HG03066 (cell line): ENCODE data around the gene SMTNL2.
"Not testable (repeated sequence)": the region's sequence is repeated elsewhere in the genome, so short reads cannot be mapped to it uniquely, and the experiment has no call there.

Experiments
- ATAC-seq: cut with Tn5 transposase; IDR thresholded peaks from one replicate; pipeline ENCODE4 v1.9.1; 2021; ENCODE audit warnings: low read depth; ENCODE audit not compliant: unreplicated experiment

The SMTNL2 gene

DNA sequence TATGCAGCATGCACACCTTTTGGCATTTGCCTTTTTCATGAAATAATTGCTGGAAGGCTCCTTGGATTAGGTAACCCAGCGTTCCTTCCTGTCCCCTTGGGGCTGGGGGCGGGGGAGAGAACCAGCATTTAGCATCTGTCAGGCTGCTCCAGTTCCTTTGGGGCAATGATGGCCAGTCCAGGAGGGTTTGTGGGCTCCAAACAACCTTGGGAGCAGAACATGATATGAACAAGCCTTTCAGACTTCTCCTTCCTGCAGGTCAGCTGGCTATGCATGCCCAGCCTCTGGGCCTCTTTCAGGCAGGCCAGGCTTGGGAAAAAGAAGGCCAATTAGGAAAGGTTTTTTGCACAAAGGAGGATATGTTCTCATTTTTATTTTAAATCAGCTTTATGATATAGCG lies 1.1 kb upstream of the SMTNL2 start:
- no peak for ATAC-seq

DNA sequence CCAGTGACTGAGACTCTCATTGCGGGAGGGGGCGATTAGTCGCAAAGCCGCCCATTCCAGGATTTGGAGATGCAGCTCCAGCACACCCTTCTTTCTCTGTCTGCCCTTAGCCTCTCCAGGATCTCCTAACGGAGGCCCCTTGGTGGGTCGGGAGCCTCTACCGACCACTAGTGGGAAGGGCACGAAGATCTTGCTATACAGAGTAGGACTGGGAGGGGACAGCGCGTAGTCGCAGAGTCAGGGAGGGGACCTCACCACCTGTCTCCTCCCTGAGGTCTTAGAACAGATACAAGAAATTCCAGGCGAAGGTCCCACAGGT lies 588 bp upstream of the SMTNL2 start:
- ATAC-seq: no peak

DNA sequence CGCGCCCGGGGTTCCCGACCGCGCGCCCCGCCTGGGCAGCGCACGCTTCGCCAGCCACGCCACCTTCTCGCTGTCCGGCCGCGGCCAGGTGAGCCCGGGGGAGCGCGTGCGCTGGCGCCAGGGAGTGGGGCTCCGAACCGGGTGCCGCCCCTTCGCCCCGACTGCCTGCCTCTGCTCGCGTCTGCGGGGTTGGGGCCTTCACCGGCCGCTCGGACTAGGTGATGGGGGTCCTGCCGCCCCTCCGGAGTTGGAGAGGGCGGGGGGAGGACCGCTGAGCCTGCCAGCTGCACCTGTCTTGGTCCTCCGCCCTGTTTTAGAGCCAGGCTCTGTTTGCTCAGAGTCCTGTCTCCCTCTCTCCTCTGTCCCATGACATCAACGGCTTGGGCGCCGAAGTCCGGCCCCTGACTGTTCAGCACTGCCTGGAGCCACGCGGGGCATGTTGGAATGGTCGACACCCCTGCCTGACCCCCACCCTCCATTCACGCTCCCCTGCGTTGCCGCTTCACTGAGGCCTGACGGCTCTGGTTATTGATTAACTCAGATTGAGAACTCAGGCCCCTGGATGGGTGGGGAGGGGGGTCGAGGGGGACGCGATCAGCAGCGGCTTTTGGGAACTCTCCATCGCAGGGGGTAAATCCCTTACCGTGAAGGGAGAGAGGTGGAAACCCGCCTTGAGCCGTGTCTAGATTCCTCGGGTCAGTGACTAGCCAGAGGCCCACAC lies 748 bp downstream of the SMTNL2 start:
- ATAC-seq: no peak

DNA sequence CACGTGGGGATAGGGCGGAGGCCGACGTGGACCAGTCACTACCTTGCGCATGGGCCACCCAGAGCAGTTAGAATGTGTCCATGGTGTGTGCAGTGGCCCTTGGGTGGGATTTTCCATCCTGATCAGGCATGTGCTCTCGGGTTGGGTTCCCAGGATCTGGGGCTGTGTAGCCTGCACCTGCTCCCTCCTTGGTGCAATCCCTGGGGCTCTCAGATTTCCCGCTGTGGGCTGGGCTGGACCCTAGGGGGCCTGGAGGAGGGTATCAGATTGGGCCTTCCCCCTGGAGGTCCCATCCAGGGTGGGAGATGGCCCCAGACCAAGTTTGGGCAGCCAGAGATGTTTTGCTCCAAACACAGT lies 1.3 kb downstream of the SMTNL2 start:
- no peak for ATAC-seq

DNA sequence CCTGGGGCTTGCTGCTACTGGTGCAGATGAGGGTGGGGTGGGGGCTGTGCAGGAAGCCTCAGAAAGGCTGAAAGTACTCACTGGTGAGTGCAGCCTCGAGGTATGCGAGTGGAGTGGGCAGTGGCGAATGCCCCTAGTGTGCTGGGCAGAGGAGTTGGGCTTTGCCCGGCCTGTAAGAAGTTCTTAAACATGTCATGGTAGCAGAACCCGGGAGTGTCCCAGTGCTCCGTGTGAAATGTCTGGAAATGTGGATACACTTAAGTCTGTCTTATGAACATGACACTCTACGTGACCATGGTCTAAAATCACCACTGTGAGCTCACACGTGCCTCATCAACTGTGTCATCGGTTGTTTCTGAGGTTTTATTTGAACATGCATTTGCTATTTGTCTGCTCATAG lies 1.7 kb downstream of the SMTNL2 start:
- ATAC-seq: no peak

DNA sequence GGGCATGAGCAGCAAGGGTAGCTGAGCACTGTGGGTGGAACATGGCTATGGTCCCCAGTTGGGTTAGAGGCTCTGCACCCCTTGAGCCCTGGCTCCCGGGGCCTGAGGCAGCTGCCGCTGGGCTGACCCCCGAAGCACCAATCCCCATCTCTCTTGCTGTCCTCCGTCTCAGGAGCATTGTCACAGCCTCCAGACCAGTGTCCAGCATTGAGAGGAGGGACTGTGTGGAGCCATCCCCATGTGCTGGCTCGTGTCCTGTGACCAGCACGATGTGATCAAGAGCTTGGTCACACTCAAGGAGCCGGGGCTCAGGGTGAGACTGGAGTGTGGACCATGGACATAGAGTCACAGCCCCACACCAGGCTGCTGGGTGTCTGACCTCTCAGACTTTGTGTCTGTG lies 2.9 kb downstream of the SMTNL2 start:
- ATAC-seq: no peak

DNA sequence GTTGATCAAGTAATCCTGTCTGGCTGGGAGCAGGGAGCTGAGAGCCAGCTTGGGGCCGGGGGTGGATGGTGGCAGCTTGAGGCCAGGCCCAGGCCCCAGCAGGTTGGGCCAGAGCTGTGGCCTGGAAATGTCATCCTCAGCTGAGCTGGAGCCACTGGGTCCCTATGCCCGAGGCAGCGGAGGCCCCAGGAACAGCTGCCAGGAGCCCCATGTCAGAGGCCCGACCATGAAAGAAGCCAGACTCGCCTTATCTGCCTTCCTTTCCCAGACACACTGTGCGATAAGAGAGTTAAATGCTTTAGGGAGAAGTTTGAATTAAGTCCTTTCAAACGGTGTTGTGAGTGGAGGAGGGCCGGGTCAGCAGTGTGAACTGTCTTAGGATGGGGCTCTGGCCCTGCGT lies 3.5 kb downstream of the SMTNL2 start:
- no peak for ATAC-seq

DNA sequence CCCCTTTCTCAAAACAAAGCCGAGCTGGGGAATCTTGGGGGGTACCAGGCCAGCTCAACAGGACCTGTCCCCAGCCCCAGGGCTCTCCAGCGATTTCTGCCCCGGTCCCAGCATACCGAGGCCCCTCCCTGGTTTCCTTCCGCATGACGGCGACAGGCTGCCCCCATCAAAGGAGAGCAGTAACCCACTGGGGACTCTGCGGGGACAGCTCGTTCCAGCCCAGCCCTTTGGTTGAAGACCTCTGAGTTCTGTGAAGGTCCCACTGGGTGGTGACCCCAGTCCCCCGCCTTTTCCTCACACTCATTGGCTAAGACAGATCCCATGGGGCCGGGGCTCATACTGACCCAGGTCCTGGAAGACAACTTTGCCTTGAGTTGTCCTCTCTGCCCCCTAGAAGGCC lies 4.1 kb downstream of the SMTNL2 start:
- no peak for ATAC-seq

DNA sequence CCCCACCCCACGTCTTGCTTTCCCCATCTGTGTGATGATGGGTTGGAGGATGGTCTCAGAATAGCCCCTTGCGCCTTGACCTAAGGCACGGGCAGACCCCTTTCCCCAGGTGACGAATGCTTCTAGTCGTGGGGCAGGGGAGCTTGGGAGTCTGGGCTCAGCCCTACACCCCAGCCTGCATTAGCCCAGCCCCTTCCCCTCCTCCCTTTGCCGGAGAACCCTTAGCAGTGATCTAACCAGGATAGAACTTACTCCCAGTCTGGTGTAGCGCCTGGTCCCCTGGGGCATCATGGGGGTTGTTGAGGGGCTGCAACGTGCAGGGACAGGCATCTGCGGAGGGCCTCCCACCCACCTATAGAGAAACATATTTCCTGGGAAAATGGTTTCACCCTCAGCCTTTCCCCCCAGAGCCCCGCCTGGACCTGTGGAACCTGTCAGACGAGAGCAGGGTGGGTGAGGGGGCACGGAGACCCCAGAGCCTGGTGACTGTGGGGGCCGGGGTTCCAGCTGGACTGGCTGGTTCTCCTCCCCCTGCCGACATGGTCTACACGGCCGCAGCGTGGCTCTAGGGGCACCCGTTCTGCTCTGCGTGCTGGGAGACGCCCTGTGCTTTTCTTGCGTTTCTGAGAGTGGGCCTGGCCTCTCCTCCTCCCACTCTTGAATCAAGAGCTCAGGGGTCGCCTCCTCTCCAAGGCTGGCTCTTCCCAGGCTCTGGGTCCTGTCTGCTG lies 4.7 kb downstream of the SMTNL2 start:
- no peak for ATAC-seq

DNA sequence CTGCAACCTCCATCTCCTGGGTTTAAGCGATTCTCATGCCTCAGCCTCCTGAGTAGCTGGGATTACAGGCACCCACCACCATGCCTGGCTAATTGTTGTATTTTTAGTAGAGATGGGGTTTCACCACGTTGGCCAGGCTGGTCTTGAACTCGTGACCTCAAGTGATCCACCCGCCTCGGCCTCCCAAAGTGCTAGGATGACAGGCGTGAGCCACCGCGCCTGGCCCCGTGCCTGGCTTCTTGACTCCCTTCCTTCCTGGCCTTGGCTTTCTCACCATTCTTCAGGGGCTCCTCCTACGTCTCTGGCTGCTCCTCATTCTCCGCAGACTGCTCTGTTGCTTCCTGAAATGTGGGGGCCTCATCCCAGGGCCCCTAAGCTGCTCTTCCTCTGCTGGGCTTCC lies 5.7 kb downstream of the SMTNL2 start:
- ATAC-seq: not testable (repeated sequence)

DNA sequence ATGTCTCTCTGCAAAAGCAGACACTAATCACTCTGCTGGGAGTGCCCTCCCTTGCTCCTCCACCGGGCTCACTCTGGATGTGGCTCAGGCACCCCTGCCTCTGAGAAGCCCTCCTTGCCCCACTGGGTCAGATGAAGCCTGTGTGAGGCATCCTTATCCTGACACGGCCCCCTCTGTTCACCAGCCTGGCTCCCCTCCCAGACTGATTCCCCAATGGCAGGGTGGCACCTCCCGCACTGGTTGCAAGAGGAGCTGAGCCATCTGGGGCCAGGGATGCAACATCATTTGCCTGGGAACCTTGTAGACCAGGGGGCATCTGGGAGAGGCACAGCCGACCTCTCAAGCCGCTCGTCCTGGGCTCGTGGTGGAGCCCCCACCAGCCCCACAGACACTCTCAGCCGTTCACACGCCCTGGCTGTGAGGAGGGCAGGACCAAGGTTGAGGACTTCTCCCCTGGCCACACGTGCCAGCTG lies 6.7 kb downstream of the SMTNL2 start:
- ATAC-seq: no peak

DNA sequence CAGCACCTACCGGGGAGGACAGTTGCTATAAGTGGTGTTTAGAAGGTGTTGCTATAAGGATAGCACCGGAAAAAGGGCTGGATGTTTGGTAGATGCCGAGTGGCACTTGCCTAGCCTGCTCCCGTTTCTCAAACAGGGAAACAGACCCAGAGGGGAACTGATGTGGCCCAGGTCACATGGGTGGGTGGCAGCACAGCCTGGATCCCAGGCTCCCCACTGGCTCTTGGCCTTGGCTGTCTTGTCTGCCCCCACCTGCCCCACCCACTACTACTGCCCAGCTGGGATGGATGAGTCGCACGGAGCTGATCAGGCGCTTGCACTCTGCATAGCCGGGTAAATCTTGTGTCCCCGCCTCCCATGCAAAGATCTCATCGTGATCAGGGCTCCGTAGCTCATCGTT lies 7.2 kb downstream of the SMTNL2 start:
- no peak for ATAC-seq

DNA sequence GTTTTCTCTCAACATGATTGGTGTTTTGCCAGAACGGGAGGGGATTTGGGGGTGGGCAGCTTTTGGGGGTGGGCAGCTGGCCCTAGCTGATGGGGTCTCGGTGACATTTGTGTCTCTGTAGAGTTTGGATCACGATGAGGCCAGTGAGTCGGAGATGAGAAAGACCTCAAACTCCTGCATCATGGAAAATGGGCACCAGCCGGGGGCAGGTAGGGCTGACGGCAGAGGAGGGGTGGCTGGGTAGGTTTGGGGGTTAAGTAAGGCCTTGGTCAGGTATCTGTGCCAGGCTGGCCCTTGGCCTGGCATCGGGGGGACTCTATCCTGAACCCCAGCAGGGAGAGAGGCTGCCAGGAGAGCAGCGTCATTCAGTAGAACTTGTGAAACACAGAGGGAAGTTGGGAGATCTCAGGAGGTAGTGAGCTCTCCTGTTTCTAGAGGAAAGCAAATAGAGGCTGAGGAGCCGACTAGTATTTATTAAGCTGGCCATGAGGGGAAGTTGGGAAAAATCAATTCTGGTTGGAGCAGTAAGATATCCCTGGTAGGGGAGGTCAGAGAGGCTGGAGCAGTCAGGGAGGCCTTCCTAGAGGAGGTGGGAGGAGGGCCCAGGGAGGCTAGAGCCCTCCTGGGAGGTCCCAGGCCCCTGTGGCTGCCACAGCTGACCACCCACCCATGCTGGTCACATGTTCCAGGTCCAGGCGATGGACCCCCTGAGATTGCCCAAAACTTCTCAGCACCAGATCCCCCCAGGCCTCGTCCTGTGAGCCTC lies 8.1 kb downstream of the SMTNL2 start:
- ATAC-seq: no peak

DNA sequence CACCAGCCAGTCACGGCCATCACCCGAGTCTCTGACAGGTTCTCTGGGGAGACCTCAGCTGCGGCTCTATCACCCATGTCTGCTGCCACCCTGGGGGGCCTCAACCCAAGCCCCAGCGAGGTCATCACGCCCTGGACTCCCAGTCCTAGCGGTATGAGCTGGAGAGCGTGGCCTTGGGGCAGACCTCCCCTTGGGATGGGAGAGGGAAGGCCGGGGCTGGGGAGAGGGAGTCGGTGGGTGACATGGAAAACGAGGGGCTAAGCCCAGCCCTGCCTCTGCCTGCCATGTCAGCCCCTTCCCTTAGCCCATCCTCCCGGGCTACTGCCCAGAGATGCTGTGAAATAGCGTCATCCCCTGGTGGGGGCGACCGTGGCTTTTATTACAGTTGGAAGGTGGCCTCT lies 8.7 kb downstream of the SMTNL2 start:
- ATAC-seq: no peak

DNA sequence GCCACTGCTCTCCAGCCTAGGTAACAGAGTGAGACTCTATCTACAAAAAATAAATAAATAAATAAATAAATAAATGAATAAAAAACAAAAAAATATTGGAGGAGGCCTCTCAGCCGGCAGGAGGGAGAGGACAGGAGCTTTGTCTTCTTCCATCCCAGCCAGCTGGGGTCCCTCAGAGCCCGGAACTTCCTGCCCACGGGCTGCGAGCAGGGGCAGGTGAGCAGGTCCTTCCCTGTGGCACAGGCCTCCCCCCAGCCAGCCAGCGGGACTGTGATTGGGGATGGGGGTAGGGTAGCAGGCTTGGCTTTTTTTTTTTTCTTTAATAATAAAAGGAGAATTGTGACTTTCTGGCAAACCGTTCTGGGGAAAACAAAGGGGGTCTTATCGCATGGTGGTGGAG lies 10.1 kb downstream of the SMTNL2 start:
- ATAC-seq: no peak

DNA sequence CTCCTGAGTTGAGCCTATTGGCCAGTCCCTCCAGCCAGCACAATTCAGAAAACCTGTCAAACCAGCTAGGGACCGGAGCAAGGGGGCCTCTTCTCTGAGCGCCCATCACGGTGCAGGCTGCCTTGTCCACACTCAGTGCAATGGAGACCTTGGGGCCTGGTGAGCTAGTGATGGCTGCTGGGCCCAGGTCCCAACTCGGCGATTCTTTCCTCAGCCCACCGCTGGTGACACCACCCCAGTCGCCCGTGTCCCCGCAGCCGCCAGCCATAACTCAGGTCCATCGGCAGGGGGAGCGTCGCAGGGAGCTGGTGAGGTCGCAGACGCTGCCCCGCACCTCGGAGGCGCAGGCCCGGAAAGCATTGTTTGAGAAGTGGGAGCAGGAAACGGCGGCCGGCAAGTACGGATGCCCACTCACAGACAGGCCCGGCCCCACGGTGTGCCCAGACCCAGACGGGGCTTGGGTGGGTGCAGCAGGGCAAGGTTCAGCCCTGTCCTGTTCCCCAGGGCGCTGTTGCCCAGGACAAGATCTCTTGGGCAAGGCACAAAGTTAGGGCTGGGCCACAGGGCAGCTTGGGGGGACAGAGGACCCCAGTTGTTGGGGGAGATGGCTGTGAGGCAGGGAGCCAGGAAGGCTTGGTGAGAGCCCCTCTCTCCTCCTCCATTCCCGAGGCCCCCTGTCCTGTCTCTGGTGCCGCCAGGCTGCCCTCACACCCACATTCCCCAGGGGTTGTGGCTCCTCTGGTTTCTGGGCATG lies 10.8 kb downstream of the SMTNL2 start:
- no peak for ATAC-seq

DNA sequence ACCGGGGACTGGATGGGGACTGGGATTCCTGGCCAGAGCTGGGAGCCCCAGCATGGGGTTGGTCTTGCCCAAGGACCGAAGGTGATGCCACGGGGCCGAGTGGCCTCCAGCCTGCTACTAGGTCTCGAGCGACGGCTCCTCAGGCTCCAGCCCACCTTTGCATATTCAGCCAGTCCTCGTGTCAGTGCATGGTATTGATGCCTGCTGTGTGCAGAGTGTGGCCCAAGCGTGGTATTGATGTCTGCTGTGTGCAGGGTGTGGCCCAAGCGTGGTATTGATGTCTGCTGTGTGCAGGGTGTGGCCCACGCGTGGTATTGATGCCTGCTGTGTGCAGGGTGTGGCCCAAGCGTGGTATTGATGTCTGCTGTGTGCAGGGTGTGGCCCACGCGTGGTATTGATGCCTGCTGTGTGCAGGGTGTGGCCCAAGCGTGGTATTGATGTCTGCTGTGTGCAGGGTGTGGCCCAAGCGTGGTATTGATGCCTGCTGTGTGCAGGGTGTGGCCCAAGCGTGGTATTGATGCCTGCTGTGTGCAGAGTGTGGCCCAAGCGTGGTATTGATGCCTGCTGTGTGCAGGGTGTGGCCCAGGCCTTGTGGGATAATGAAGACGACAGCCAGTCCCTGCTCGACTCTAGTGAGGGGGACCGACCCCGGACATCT lies 11.5 kb downstream of the SMTNL2 start:
- not testable (repeated sequence) for ATAC-seq

DNA sequence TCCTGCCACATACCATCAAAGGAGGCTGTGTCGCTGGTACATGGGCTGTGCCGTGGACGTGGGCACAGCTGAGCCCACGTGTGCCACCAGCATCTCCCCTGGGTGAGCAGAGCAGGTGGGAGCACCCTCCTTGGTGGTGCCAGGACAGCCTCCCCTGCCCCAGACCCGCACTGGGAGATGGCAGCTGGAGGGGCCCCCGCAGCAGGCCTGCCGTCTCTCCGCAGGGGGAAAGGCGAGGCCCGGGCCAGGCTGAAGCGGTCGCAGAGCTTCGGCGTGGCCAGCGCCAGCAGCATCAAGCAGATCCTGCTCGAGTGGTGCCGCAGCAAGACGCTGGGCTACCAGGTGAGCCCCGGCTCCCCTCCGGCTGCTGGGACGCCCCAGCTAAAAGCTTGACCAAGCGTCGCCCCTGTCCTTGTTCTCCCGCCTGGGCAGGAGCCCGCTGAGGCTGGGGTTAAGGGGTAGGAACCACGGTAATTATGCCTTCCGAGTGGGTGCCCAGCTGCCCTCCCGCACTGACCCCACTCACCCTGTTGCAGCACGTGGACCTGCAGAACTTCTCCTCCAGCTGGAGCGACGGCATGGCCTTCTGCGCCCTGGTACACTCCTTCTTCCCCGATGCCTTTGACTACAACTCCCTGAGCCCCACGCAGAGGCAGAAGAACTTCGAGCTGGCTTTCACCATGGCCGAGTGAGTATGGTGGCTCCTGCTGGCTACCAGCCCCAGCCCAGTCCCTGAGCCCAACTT lies 12.5 kb downstream of the SMTNL2 start:
- ATAC-seq: no peak

DNA sequence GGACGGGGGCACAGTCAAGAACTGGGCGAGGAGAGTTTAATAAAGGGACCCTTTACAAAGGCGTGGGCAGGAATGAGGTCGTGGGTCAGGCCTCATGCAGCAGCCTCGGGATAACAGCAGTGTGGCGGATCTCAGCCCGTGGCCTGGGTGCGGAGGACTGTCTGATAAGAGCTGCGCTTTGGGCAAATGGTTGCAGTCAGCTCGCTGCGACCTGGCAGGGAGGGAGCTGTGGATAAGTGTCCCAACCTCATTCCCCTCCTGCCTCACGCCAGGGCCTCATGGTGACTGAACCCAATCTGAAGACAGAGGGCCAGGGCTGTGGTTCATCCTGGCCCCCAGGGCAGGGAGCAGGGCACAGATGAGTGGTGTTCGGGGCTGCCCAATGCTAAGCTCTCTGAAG lies 13.6 kb downstream of the SMTNL2 start:
- ATAC-seq: no peak
